Fibroblast of skin of abdomen (primary cell): ENCODE data around the gene SYNDIG1L.

Source experiments
- DNase-seq: peaks from one replicate; pipeline ENCODE4 v3.0.0-alpha.2; 2013

The SYNDIG1L gene

GRCh38 chr14:74358176-74358829, 67.7 kb downstream of the SYNDIG1L start:
- DNase-seq: no peak

- no peak for DNase-seq
Observed at GRCh38 chr14:74357585-74357984, 68.4 kb downstream of the SYNDIG1L start.

- no peak for DNase-seq
Observed at GRCh38 chr14:74356892-74357575, 69.0 kb downstream of the SYNDIG1L start.
